MM.1S (cell line): ENCODE measurements around the gene DIRAS2.

Experiments
- DNase-seq: peaks from one replicate; pipeline ENCODE4 v3.0.0-alpha.2; 2015
- H2AFZ ChIP-seq: fragments of 300-600 bp; sonication (generic); 2 replicates; pipeline ENCODE4 v1.6.0; 2016; ENCODE audit warnings: antibody characterized with exemption, low read length
- H3F3A ChIP-seq: fragments of 300-600 bp; sonication (generic); 2 replicates; pipeline ENCODE4 v1.6.1; 2016; ENCODE audit warnings: mild to moderate bottlenecking, antibody characterized with exemption, low read length, moderate library complexity, mixed read lengths; ENCODE audit not compliant: insufficient read depth
- H3K27ac ChIP-seq: fragments of 300-600 bp; sonication (generic); 2 replicates; pipeline ENCODE4 v1.5.1; 2016; ENCODE audit warnings: mild to moderate bottlenecking, low read length
- H3K27me3 ChIP-seq: fragments of 300-600 bp; sonication (generic); replicated peaks from 2 replicates; pipeline ENCODE4 v1.6.0; 2016; ENCODE audit warnings: low read length; ENCODE audit not compliant: insufficient read depth
- H3K36me3 ChIP-seq: fragments of 300-600 bp; sonication (generic); replicated peaks from 2 replicates; pipeline ENCODE4 v1.6.1; 2016; ENCODE audit warnings: mild to moderate bottlenecking, low read length, mixed read lengths; ENCODE audit not compliant: insufficient read depth
- H3K4me1 ChIP-seq: fragments of 300-600 bp; sonication (generic); 2 replicates; pipeline ENCODE4 v1.6.1; 2016; ENCODE audit warnings: low read length, mixed read lengths
- H3K4me2 ChIP-seq: fragments of 300-600 bp; sonication (generic); 2 replicates; pipeline ENCODE4 v1.6.0; 2016; ENCODE audit warnings: low read depth, low read length
- H3K4me3 ChIP-seq: fragments of 300-600 bp; sonication (generic); 2 replicates; pipeline ENCODE4 v1.5.1; 2016; ENCODE audit warnings: low read length, mixed read lengths
- H3K79me2 ChIP-seq: fragments of 300-600 bp; sonication (generic); 2 replicates; pipeline ENCODE4 v1.6.1; 2016; ENCODE audit warnings: mixed run types, low read length, mixed read lengths
- H3K9ac ChIP-seq: fragments of 300-600 bp; sonication (generic); 2 replicates; pipeline ENCODE4 v1.6.1; 2016; ENCODE audit warnings: low read length, mixed read lengths
- H3K9me2 ChIP-seq: fragments of 300-600 bp; sonication (generic); replicated peaks from 2 replicates; pipeline ENCODE4 v1.6.1; 2016; ENCODE audit warnings: mild to moderate bottlenecking, low read length, mixed read lengths; ENCODE audit not compliant: insufficient read depth
- H3K9me3 ChIP-seq: fragments of 300-600 bp; sonication (generic); replicated peaks from 2 replicates; pipeline ENCODE4 v1.6.1; 2016; ENCODE audit warnings: mild to moderate bottlenecking, low read length, mixed read lengths; ENCODE audit not compliant: insufficient read depth
- H4K20me1 ChIP-seq: fragments of 300-600 bp; sonication (generic); 2 replicates; pipeline ENCODE4 v1.6.1; 2016; ENCODE audit warnings: mild to moderate bottlenecking, low read length, moderate library complexity, mixed read lengths; ENCODE audit not compliant: insufficient read depth
- CTCF ChIP-seq: fragments of 300-600 bp; sonication (generic); IDR thresholded peaks from 2 replicates; pipeline ENCODE4 v1.5.1; 2016; ENCODE audit warnings: antibody characterized with exemption, low read length, mixed read lengths
- EZH2 ChIP-seq: fragments of 300-600 bp; sonication (generic); optimal IDR thresholded peaks from 2 replicates; pipeline ENCODE3; 2017; ENCODE audit warnings: low read depth, mild to moderate bottlenecking, antibody characterized with exemption, low read length, mixed read lengths
- EZH2phosphoT487 ChIP-seq: fragments of 300-600 bp; sonication (generic); IDR thresholded peaks from 2 replicates; pipeline ENCODE4 v1.6.1; 2018; ENCODE audit warnings: antibody characterized with exemption, low read length

DIRAS2 gene

DNA sequence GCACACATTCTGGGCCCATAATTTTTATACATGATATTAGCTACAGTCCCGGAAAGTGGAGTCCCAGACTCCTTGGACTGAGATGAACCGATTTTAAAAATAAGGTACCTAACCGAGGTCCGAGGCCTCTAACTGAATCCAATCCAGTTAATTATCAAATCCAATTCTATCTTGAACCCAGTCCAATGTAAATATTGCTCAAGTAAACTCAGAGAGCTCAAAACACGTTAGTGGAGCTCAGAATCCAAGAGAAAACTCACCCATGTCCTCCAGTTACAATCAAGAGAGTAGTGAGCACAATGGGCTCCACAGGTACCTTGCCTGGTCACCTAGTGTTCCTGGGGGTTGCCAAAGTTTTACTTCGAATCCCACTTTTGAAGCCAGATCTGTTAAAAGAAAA lies 37.9 kb upstream of the DIRAS2 start:
- no peak overlapping the region for H3K9ac ChIP-seq
- H3K9me3 ChIP-seq, result no peaks in the 10 kb centered on the region
- no peak for TF ChIP-seq EZH2phosphoT487
- no peak for TF ChIP-seq EZH2
- no peak for TF ChIP-seq CTCF
- H3K9me2 ChIP-seq, result no peaks in the 10 kb centered on the region
- H3K4me1 ChIP-seq, result no peaks in the 10 kb centered on the region
- DNase-seq, result no peak
- no peaks in the 10 kb centered on the region for H3F3A ChIP-seq
- H3K27me3 ChIP-seq, result no peaks in the 10 kb centered on the region
- no peak overlapping the region for H3K4me2 ChIP-seq
- H3K36me3 ChIP-seq, result no peaks in the 10 kb centered on the region
- H3K27ac ChIP-seq, result no peak overlapping the region
- H4K20me1 ChIP-seq, result no peaks in the 10 kb centered on the region
- no peak overlapping the region for H2AFZ ChIP-seq
- no peaks in the 10 kb centered on the region for H3K79me2 ChIP-seq
- H3K4me3 ChIP-seq, result no peak overlapping the region

GRCh38 chr9:90665072-90665471 lies 22.4 kb upstream of the DIRAS2 start:
- no peaks in the 10 kb centered on the region for H4K20me1 ChIP-seq
- H3K79me2 ChIP-seq, result no peaks in the 10 kb centered on the region
- H3K9me3 ChIP-seq, result no peaks in the 10 kb centered on the region
- H3K9ac ChIP-seq, result no peak overlapping the region
- DNase-seq, result no peak
- H3K9me2 ChIP-seq, result no peaks in the 10 kb centered on the region
- no peaks in the 10 kb centered on the region for H3K36me3 ChIP-seq
- no peaks in the 10 kb centered on the region for H3K27me3 ChIP-seq
- no peak overlapping the region for H3K27ac ChIP-seq
- TF ChIP-seq EZH2phosphoT487 (no peak), EZH2 (no peak), CTCF (no peak)
- H3K4me1 ChIP-seq, result no peaks in the 10 kb centered on the region
- H2AFZ ChIP-seq, result no peak overlapping the region
- no peak overlapping the region for H3K4me3 ChIP-seq
- H3F3A ChIP-seq, result no peaks in the 10 kb centered on the region
- no peak overlapping the region for H3K4me2 ChIP-seq

DNA sequence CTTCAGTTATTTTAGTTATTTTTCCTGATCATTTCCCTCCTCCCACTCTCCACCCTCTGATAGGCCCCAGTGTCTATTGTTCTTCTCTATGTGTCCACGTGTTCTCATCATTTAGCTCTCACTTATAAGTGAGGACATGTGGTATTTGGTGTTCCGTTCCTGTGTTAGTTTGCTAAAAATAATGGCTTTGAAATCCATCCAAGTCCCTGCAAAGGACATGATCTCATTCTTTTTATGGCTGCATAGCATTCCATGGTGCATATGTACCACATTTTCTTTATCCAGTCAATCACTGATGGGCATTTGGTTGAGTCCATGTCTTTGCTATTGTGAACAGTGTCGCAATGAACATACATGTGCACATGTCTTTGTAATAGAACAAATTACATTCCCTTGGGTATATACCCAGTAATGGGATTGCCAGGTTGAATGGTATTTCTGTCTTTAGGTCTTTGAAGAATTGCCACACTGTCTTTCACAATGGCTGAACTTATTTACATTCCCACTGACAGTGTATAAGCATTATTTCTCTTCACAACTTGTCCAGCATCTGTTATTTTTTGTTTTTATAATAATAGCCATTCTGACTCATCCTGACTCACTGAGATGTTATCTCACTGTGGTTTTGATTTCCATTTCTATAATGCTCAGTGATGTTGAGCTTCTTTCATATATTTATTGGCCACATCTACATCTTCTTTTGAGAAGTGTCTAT lies 17.2 kb upstream of the DIRAS2 start:
- TF ChIP-seq CTCF (no peak), EZH2 (no peak), EZH2phosphoT487 (no peak)
- H4K20me1 ChIP-seq, result no peaks in the 10 kb centered on the region
- H3K9me2 ChIP-seq, result no peaks in the 10 kb centered on the region
- H3K4me1 ChIP-seq, result no peaks in the 10 kb centered on the region
- H3K4me2 ChIP-seq, result no peak overlapping the region
- no peak overlapping the region for H2AFZ ChIP-seq
- H3K79me2 ChIP-seq, result no peaks in the 10 kb centered on the region
- no peaks in the 10 kb centered on the region for H3K9me3 ChIP-seq
- no peak for DNase-seq
- no peaks in the 10 kb centered on the region for H3K27me3 ChIP-seq
- no peak overlapping the region for H3K9ac ChIP-seq
- H3K4me3 ChIP-seq, result no peak overlapping the region
- H3K27ac ChIP-seq, result no peak overlapping the region
- no peaks in the 10 kb centered on the region for H3K36me3 ChIP-seq
- no peaks in the 10 kb centered on the region for H3F3A ChIP-seq
